WTC11 (cell line): Measurements from ENCODE around the gene ZNF76. TPM values are rescaled to one million over a fixed set of nuclear protein-coding genes. Genes with fewer than 3 reads are reported as not detected.

Source experiments
- ATAC-seq: fragments of 200-7000 bp; cut with Tn5 transposase; 2 replicates; pipeline ENCODE4 v1.10.0; 2021; ENCODE audit warnings: mild to moderate bottlenecking, moderate library complexity
- CTCF ChIA-PET: fragments of 300-600 bp; sonication (Branson Sonifier 250); formaldehyde crosslinking; loops from one replicate; lab custom pipeline; 2021; ENCODE audit warnings: antibody characterized with exemption; lab: Charles Lee
- POLR2A ChIA-PET: fragments of 350-600 bp; sonication (Branson Sonifier 250); formaldehyde crosslinking; loops from one replicate; lab custom pipeline; 2021; ENCODE audit warnings: antibody characterized with exemption; lab: Charles Lee
- DNase-seq: peaks from one replicate; pipeline ENCODE4 v3.0.0; 2021; ENCODE audit warnings: low spot score
- H3K27ac Mint-ChIP-seq: 2 replicates; pipeline ENCODE4 v1.8.0; 2021; ENCODE audit warnings: mixed read lengths
- H3K27me3 Mint-ChIP-seq: 2 replicates; pipeline ENCODE4 v1.8.0; 2021; ENCODE audit warnings: low read depth, mild to moderate bottlenecking, moderate library complexity, mixed read lengths
- H3K36me3 Mint-ChIP-seq: 2 replicates; pipeline ENCODE4 v1.8.0; 2021; ENCODE audit warnings: mixed read lengths
- H3K4me1 Mint-ChIP-seq: 2 replicates; pipeline ENCODE4 v1.8.0; 2022; ENCODE audit warnings: mixed read lengths
- H3K4me3 Mint-ChIP-seq: 2 replicates; pipeline ENCODE4 v1.8.0; 2021; ENCODE audit warnings: mild to moderate bottlenecking, moderate library complexity, mixed read lengths
- H3K9me3 Mint-ChIP-seq: 2 replicates; pipeline ENCODE4 v1.8.0; 2021; ENCODE audit warnings: mixed read lengths
- ATF2 ChIP-seq: sonication (generic); formaldehyde crosslinking; IDR thresholded peaks from 2 replicates; pipeline ENCODE4 v1.8.1; 2022; ENCODE audit warnings: low read depth, missing genetic modification reagents, borderline replicate concordance
- CREB1 ChIP-seq: sonication (generic); formaldehyde crosslinking; IDR thresholded peaks from 2 replicates; pipeline ENCODE4 v1.8.0; 2023; ENCODE audit warnings: mild to moderate bottlenecking, missing genetic modification reagents
- ERG ChIP-seq: fragments of 250-450 bp; sonication (Bioruptor Pico); IDR thresholded peaks from 2 replicates; pipeline ENCODE4 v1.8.0; 2021; ENCODE audit warnings: mild to moderate bottlenecking
- GABPB1 ChIP-seq: sonication (generic); formaldehyde crosslinking; IDR thresholded peaks from 2 replicates; pipeline ENCODE4 v1.8.1; 2023; ENCODE audit warnings: mild to moderate bottlenecking, missing genetic modification reagents
- GRHL2 ChIP-seq: fragments of 250-450 bp; sonication (Bioruptor Pico); IDR thresholded peaks from 2 replicates; pipeline ENCODE4 v1.8.0; 2022; ENCODE audit warnings: mild to moderate bottlenecking, moderate library complexity; ENCODE audit not compliant: insufficient replicate concordance, severe bottlenecking
- KAT7 ChIP-seq: sonication (generic); formaldehyde crosslinking; IDR thresholded peaks from 2 replicates; pipeline ENCODE4 v1.8.1; 2023; ENCODE audit warnings: missing genetic modification reagents, mild to moderate bottlenecking, borderline replicate concordance
- MLX ChIP-seq: sonication (generic); formaldehyde crosslinking; IDR thresholded peaks from 2 replicates; pipeline ENCODE4 v1.8.1; 2023; ENCODE audit warnings: mild to moderate bottlenecking, missing genetic modification reagents, moderate library complexity
- MYBL2 ChIP-seq: sonication (generic); formaldehyde crosslinking; IDR thresholded peaks from 2 replicates; pipeline ENCODE4 v1.8.1; 2023; ENCODE audit warnings: mild to moderate bottlenecking, moderate library complexity, missing genetic modification reagents
- NFATC4 ChIP-seq: fragments of 250-450 bp; sonication (Bioruptor Pico); IDR thresholded peaks from 2 replicates; pipeline ENCODE4 v1.9.0; 2021; ENCODE audit warnings: mild to moderate bottlenecking
- NR1H2 ChIP-seq: sonication (generic); formaldehyde crosslinking; IDR thresholded peaks from 2 replicates; pipeline ENCODE4 v1.9.0; 2021; ENCODE audit warnings: mild to moderate bottlenecking, moderate library complexity, missing genetic modification reagents
- OVOL2 ChIP-seq: fragments of 250-450 bp; sonication (Bioruptor Pico); IDR thresholded peaks from 2 replicates; pipeline ENCODE4 v1.9.0; 2021; ENCODE audit warnings: mild to moderate bottlenecking, borderline replicate concordance
- PREB ChIP-seq: sonication (generic); formaldehyde crosslinking; IDR thresholded peaks from 2 replicates; pipeline ENCODE4 v1.8.1; 2022; ENCODE audit warnings: mild to moderate bottlenecking, missing genetic modification reagents, moderate library complexity, borderline replicate concordance
- RELA ChIP-seq: sonication (generic); formaldehyde crosslinking; IDR thresholded peaks from 2 replicates; pipeline ENCODE4 v1.8.1; 2022; ENCODE audit warnings: missing genetic modification reagents, mild to moderate bottlenecking, borderline replicate concordance
- RORB ChIP-seq: fragments of 250-450 bp; sonication (Bioruptor Pico); IDR thresholded peaks from 2 replicates; pipeline ENCODE4 v1.9.0; 2021; ENCODE audit warnings: mild to moderate bottlenecking
- SP1 ChIP-seq: sonication (generic); formaldehyde crosslinking; conservative IDR thresholded peaks from 2 replicates; pipeline ENCODE4 v1.8.1; 2022; ENCODE audit warnings: missing genetic modification reagents
- ZNF263 ChIP-seq: sonication (generic); formaldehyde crosslinking; IDR thresholded peaks from 2 replicates; pipeline ENCODE4 v1.8.1; 2022; ENCODE audit warnings: low read depth, mild to moderate bottlenecking, moderate library complexity, missing genetic modification reagents
- ZNF425 ChIP-seq: fragments of 250-450 bp; sonication (Bioruptor Pico); conservative IDR thresholded peaks from 2 replicates; pipeline ENCODE4 v1.9.0; 2021; ENCODE audit warnings: mild to moderate bottlenecking
- total RNA-seq: library from RNA; stranded (reverse); gene quantifications from 3 replicates; pipeline ENCODE4 v1.2.3, GENCODE V29; 2021
- TF ChIP-seq, protein P1 (sequence below): fragments of 250-450 bp; sonication (Bioruptor Pico); IDR thresholded peaks from 2 replicates; pipeline ENCODE4 v1.9.0; 2021; ENCODE audit warnings: mild to moderate bottlenecking
- TF ChIP-seq, protein P2 (sequence below): sonication (generic); formaldehyde crosslinking; IDR thresholded peaks from 2 replicates; pipeline ENCODE4 v1.8.0; 2022; ENCODE audit warnings: mild to moderate bottlenecking, missing genetic modification reagents
- TF ChIP-seq, protein P3 (sequence below): fragments of 200-600 bp; IDR thresholded peaks from 2 replicates; pipeline ENCODE4 v1.8.0; 2022; ENCODE audit warnings: antibody characterized with exemption
- TF ChIP-seq, protein P4 (sequence below): sonication (generic); formaldehyde crosslinking; conservative IDR thresholded peaks from 2 replicates; pipeline ENCODE4 v1.8.1; 2022; ENCODE audit warnings: mild to moderate bottlenecking, missing genetic modification reagents

The ZNF76 gene
- total RNA-seq, 1 experiment from 2014 or later: 25.8 TPM

DNA sequence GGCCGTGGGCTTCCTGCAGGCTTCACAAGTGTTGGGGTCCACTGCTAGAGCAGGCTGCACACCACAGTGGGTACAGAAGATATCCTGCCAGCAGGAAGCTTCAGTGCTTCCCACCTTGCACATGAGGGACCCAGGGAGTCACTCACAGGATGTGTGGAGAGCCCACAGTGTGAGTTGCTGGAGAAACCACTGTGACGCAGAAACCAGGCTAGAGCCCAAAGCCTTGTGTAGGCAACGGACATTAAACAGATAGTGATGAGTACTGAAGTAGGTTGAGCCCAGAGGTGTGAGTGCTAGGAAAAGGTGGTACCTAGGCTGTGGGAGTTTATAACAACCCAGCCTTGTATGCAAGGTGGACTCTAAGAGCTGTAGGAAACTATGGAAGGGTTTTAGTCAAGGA lies 19.2 kb downstream of the ZNF76 start (continued):
- TF ChIP-seq OVOL2 (CRISPR knock-in tag): no peak
- TF ChIP-seq NR1H2: no peak
- TF ChIP-seq SP1 (CRISPR knock-in tag): no peak
- no peak for TF ChIP-seq KAT7 (CRISPR knock-in tag)
- no peak for TF ChIP-seq GRHL2 (CRISPR knock-in tag)
- TF ChIP-seq, protein P1, sequence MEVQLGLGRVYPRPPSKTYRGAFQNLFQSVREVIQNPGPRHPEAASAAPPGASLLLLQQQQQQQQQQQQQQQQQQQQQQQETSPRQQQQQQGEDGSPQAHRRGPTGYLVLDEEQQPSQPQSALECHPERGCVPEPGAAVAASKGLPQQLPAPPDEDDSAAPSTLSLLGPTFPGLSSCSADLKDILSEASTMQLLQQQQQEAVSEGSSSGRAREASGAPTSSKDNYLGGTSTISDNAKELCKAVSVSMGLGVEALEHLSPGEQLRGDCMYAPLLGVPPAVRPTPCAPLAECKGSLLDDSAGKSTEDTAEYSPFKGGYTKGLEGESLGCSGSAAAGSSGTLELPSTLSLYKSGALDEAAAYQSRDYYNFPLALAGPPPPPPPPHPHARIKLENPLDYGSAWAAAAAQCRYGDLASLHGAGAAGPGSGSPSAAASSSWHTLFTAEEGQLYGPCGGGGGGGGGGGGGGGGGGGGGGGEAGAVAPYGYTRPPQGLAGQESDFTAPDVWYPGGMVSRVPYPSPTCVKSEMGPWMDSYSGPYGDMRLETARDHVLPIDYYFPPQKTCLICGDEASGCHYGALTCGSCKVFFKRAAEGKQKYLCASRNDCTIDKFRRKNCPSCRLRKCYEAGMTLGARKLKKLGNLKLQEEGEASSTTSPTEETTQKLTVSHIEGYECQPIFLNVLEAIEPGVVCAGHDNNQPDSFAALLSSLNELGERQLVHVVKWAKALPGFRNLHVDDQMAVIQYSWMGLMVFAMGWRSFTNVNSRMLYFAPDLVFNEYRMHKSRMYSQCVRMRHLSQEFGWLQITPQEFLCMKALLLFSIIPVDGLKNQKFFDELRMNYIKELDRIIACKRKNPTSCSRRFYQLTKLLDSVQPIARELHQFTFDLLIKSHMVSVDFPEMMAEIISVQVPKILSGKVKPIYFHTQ (CRISPR knock-in tag): no peak

GRCh38 chr6:35280903-35281302 lies 21.4 kb downstream of the ZNF76 start:
- Mint-ChIP-seq H3K27me3 (no peaks in the 10 kb centered on the region), H3K36me3 (peaks cover 6% of the 10 kb centered on the region; the same call in 1 of the 2 replicates), H3K9me3 (no peaks in the 10 kb centered on the region), H3K4me1 (no peaks in the 10 kb centered on the region), H3K4me3 (no peak overlapping the region), H3K27ac (no peak overlapping the region)
- ChIA-PET POLR2A (no interaction called here), CTCF (interaction anchor here (2.6 kb wide), 1 partner anchor 61 kb away, joined by 8 read pairs; the partner anchor contains the start of gene PPARD)
- no peak for ATAC-seq
- DNase-seq: no peak
- TF ChIP-seq, protein P1 (CRISPR knock-in tag): no peak
- TF ChIP-seq ATF2 (CRISPR knock-in tag): no peak
- TF ChIP-seq ZNF425: no peak
- TF ChIP-seq PREB: no peak
- no peak for TF ChIP-seq MLX (CRISPR knock-in tag)
- TF ChIP-seq, protein P2, sequence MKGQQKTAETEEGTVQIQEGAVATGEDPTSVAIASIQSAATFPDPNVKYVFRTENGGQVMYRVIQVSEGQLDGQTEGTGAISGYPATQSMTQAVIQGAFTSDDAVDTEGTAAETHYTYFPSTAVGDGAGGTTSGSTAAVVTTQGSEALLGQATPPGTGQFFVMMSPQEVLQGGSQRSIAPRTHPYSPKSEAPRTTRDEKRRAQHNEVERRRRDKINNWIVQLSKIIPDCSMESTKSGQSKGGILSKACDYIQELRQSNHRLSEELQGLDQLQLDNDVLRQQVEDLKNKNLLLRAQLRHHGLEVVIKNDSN (CRISPR knock-in tag): no peak
- no peak for TF ChIP-seq NFATC4
- TF ChIP-seq, protein P3, sequence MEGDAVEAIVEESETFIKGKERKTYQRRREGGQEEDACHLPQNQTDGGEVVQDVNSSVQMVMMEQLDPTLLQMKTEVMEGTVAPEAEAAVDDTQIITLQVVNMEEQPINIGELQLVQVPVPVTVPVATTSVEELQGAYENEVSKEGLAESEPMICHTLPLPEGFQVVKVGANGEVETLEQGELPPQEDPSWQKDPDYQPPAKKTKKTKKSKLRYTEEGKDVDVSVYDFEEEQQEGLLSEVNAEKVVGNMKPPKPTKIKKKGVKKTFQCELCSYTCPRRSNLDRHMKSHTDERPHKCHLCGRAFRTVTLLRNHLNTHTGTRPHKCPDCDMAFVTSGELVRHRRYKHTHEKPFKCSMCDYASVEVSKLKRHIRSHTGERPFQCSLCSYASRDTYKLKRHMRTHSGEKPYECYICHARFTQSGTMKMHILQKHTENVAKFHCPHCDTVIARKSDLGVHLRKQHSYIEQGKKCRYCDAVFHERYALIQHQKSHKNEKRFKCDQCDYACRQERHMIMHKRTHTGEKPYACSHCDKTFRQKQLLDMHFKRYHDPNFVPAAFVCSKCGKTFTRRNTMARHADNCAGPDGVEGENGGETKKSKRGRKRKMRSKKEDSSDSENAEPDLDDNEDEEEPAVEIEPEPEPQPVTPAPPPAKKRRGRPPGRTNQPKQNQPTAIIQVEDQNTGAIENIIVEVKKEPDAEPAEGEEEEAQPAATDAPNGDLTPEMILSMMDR: no peak
- TF ChIP-seq RORB (CRISPR knock-in tag): no peak
- no peak for TF ChIP-seq CREB1 (CRISPR knock-in tag)
- TF ChIP-seq RELA: no peak
- TF ChIP-seq, protein P4, sequence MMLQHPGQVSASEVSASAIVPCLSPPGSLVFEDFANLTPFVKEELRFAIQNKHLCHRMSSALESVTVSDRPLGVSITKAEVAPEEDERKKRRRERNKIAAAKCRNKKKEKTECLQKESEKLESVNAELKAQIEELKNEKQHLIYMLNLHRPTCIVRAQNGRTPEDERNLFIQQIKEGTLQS (CRISPR knock-in tag): no peak
- TF ChIP-seq GABPB1 (CRISPR knock-in tag): no peak
- no peak for TF ChIP-seq MYBL2 (CRISPR knock-in tag)
- no peak for TF ChIP-seq ERG (CRISPR knock-in tag)
- TF ChIP-seq ZNF263 (CRISPR knock-in tag): no peak
